ENCODE results near the gene SYT12.
A peak's percentile ranks its signal among the peaks of the same experiment; 100 is the strongest.
"Not testable (repeated sequence)": the region's sequence is repeated elsewhere in the genome, so short reads cannot be mapped to it uniquely, and the experiment has no call there.

SYT12 gene

GRCh38 chr11:66996609-66997273 lies 26.2 kb upstream of the SYT12 start:
- no peak for DNase-seq (ENCODE audit: low read depth in 1 of 2, low spot score in 1 of 2)

DNA sequence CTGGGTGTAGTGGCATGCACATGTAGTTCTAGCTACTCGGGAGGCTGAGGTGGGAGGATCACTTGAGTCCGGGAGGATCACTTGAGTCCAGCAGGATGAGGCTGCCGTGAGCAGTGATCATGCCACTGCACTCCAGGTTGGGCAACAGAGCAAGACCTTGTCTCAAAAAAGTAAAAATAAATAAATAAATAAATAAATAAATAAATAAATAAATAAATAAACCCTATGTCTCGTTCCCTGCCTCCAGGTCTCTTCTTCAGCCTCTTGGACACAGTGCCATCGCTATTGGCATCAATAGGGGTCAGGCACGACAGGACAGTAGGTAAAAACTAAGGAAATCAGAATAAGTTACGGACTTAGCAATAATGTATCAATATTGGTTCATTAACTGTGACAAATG lies 23.4 kb upstream of the SYT12 start:
- DNase-seq (ENCODE audit: low read depth in 1 of 2, low spot score in 1 of 2), result no peak

DNA sequence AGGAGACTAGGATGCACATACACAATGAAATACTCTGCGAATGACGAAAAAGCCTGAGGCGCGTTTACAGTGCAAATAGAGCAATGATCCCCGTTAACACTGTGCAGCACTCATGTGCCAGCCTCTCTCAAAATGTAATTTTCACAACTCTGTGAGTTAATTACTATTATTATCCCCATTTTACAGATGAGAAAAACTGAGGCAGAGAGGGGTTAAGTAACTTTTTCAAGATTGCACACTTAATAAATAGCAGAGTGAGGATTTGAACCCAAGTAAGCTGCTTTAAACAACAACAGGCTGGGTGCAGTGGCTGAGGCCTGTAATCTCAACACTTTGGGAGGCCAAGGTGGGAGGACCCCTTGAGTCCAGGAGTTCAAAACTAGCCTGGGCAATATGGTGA lies 21.6 kb upstream of the SYT12 start:
- DNase-seq (ENCODE audit: low read depth in 1 of 2, low spot score in 1 of 2), result no peak

DNA sequence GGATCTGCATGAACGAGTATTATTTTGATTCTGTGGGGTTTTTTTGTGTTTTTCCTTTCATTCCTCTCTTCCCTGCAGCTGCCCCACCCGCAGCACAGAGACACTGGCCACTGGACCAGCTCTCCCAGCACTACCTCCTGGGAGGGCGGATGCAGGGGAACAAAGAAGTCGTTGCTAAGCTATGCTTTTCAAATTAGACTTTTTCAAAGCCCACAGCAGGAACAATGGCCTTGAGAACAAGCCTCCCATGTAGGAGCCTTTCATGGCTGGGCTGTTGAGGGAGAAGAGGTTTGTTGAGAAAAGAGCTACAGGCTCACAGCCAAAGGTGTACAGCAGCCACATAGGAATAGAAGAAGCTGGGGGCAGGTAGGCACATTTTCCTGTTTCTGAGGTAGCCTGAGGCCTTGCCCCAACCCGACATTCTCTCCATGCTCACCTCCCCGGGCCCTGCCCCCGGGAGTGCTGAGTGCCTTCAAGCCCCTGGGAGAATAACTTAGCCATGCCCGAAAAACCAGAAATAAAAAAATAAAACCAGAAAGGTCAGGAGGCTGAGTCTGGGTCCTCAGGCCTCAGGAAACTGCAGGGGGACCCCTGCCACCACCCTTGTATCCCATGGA lies 20.5 kb upstream of the SYT12 start:
- no peak for DNase-seq (ENCODE audit: low read depth in 1 of 2, low spot score in 1 of 2)

DNA sequence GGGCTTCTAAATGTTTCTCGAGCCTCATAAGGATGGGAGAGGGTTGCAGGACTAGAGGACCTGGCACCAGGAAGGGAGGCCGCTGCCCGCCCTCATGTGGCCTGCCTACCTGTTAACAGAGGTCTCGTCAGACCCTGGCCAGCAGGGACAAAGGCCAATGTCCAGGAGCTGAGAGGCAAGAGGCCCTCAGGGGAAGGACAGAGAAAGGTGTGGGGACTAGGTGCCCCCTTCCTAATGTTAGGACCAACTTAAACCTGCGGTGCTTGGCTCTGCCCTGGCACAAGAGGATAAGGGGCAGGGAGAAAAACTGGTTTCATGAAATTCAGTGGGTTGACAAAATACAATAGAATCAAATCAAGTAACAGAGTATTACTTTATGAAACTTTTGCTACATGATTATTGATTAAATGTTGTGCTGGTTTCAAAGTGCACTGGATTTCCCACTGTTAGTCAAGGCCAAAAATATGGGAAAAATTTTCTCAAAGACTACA lies 20.0 kb upstream of the SYT12 start:
- DNase-seq (ENCODE audit: low read depth in 1 of 2, low spot score in 1 of 2), result no peak

- DNase-seq (ENCODE audit: low read depth in 1 of 2, low spot score in 1 of 2), result not testable (repeated sequence)
Observed at GRCh38 chr11:67005200-67005599, 17.7 kb upstream of the SYT12 start.

DNA sequence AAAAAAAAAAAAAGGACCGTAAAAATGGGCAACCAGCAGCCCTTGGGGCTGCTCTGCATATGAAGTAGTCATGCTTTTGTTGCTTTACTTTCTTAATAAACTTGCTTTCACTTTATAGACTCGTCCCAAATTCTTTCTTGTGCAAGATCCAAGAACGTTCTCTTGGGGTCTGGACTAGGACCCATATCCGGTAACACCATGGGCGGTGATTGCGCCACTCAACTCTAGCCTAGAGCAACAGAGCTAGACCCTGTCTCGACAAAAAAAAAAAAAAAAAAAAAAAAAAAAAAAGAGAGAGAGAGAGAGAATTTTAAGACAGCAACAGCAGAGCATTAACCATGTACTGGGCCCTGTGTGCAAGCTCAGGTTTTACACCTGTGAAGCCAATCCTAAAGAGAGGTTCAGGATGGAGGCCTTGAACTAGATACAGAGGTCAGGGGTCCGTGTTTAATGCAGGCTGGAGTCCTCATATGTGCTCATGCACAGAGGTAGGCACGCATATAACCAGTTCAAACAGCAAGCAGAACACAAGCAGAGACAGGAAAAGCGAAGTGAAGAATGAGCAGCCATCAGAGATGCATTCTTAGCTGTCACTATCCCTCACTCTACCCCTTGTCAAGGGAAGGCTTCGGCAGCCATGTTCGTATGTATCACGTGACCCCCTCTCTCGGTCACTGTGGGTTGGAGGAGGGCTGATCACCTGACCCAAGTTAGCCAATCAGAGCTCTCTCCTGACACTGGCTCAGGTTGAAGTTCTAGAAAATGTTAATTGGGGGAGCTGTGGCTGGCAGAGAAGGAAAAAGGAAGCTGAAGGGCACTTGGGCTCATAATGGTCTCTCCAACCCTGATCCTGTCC lies 16.7 kb upstream of the SYT12 start:
- no peak for DNase-seq (ENCODE audit: low read depth in 1 of 2, low spot score in 1 of 2)

GRCh38 chr11:67007126-67007525 lies 15.8 kb upstream of the SYT12 start:
- DNase-seq (ENCODE audit: low read depth in 1 of 2, low spot score in 1 of 2), result no peak

DNA sequence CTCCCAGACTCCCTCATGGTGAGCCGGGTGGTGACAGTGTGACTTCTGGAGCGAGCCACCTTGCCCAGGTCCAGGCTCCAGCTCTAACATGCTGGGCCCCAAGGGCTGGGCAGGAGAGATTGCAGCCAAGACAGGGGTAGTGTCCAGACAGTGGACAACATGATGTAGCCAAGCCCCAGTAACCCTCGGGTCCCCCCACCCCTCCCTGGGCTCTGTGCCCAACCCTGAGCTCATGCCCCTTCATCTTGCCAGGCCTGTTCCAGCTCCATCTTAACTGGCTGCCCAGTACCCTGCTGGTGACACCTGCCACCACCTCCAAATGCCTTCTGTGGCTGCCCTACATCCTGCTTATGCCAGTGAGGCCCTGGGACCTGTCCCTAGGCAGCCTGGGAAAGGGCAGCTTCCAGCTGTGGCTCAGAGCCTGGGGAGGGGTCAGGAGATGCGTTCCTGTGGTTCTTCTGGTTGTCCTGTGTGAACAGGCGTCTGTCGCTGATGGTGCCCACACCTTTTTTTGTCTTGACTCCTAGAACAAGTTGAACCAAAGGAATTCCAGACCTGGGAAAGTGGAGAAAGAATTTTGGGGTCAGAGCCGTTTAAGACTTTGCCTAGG lies 12.5 kb upstream of the SYT12 start:
- no peak for DNase-seq (ENCODE audit: low read depth in 1 of 2, low spot score in 1 of 2)

DNA sequence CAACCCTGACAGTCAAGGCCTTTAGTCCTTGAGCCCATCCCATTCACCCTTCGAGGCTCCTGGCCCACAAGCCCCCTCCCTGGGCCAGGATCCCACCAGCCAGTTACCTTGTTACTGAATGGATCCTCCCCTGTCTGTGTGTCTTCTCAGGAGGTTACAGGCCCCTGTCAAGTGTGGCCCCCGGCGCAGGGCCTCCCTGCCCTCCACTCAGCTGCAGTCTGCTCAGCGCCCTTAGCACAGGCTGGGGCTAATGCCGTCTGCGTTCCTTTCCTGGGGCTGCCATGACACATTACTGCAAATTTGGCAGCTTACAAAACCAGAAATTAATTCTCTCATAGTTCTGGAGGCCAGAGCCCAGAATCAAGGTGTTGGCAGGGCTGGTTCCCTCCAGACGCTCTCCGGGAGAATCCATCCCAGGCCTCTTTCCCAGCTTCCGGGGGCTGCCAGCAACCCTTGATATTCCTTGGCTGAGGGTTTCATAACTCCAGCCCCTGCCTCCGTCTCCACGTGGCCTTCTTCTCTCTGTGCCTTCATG lies 9.4 kb upstream of the SYT12 start:
- DNase-seq (ENCODE audit: low read depth in 1 of 2, low spot score in 1 of 2), result no peak

- no peak for DNase-seq (ENCODE audit: low read depth in 1 of 2, low spot score in 1 of 2)
Observed at GRCh38 chr11:67014343-67014742, 8.6 kb upstream of the SYT12 start.

DNA sequence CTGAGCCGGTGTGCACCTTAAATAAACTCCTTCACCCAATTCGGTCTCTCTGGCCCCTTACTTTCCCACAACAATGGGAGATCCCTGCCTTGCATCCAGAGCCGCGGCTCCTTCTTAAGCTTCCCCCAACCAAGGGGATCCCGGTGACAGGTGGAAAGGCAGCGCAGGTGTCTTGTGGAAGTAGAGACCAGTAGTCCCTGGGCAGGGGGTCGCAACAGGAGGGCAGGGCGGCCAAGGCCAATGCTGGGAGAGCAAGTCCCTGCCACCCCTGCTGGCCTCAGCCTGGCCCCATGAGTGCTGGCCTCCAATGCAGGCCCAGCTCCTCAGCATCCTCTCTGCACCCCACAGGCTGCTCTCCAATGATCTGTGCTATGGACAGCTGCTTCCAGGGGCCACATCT lies 7.9 kb upstream of the SYT12 start:
- no peak for DNase-seq (ENCODE audit: low read depth in 1 of 2, low spot score in 1 of 2)

DNA sequence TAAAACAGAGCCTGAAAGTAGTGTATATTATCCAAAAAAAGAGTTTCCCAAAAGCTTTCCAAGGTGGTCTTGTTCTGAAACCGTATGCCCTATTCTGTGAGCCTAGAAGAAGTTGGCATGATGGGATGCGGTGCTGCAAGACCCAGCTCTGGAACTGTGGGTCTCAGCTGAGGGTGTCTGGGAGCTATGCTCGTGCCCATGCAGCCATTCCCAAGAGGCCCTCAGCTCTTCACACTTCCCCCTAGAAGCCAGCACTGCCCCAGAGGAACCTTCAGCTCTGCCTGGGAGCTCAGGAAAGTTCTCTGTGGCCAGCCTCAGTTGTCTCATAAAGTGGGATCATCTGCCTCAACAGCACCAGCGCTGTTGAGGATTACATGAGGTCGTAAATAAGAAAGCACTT lies 6.4 kb upstream of the SYT12 start:
- DNase-seq (ENCODE audit: low read depth in 1 of 2, low spot score in 1 of 2), result no peak

DNA sequence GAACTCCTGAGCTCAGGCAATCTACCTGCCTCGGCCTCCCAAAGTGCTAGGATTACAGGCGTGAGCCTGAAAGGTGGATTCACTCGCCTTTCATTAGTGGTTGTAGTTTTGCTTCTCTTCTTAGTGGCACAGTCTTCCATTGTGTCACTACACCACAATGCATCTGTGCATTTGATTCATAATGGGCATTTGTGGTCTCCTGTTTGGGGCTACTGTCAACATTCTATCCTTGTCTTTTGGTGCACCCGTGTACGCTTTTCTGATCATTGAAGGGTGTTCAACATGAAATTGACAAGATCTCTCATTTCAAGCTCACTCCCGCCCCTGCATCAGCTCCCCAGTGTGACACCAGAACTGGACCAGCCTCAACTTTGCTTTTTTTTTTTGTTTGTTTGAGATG lies 2.0 kb upstream of the SYT12 start:
- DNase-seq (ENCODE audit: low read depth in 1 of 2, low spot score in 1 of 2), result no peak

DNA sequence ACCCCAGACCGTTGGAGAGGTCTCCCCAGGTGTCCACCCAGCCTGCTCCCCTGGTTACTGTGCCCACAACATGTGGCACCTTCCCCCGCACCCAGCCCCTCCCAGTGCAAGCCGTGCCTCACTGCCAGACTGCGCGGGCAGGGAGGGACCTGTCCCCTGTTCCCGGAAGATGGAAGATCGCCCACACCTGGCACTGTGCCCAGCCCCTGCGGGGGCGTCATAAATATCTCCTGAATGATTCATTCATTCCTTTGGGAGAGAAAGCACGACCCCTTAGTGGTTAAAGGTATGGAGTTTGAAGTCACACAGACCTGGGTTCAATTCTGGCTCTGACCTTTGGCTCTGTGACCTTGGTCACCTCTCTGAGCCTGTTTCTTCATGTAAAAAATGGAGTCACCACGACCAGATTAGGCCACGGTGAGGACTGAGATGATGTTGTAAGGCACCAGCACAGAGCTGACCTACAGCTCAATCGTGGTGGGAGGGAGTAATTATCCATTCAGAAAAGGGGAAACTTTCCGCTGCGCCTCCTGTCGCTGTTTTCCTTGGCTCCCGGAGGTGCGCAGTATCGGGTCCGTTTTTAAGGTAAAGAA lies 497 bp upstream of the SYT12 start:
- DNase-seq (ENCODE audit: low read depth in 1 of 2, low spot score in 1 of 2), result no peak

DNA sequence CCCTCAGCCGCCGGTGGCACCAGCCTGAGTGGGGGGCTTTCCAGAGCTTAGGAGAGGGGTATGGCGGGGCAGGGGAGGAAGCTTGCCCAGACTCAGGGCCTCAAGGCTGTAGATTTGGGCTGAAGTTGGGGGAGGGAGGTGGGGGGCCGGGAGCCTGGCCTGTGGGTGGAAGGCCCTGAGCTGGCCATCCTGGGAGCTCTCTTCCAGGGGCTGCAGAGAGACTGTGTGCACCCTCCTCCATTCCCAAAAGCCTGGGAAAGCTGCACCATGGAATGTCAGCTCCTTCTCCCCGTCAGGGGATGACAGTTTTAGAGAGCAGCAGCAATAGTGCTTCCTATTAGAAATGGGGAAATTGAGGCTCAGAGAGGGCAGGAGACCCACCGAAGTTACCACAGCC lies 1.0 kb downstream of the SYT12 start:
- DNase-seq (ENCODE audit: low read depth in 1 of 2, low spot score in 1 of 2), result no peak

GRCh38 chr11:67024410-67024809 lies 1.5 kb downstream of the SYT12 start:
- peak in 1 of 2 donors; percentile 11 for DNase-seq (ENCODE audit: low read depth in 1 of 2, low spot score in 1 of 2)

DNA sequence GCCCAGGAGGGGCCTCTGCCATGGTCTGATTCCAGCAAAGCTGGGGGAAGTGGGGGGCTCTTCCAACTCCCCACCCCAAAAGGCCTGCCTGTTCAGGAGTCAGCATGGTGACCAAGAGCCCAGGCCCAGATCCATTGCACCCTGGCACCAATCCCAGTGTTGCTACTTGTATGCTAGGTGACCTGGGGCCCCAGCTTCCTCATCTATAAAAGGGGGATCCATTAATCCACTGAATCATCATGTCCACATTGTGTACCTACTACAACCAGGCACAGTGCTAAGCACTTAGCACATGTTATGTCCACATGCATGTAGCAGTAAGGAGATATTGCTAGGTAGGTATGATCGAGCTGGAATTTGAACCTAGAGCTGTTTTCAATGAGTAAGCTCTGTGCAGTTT lies 2.0 kb downstream of the SYT12 start:
- DNase-seq (ENCODE audit: low read depth in 1 of 2, low spot score in 1 of 2), result no peak

GRCh38 chr11:67025750-67026149 lies 2.8 kb downstream of the SYT12 start:
- no peak for DNase-seq (ENCODE audit: low read depth in 1 of 2, low spot score in 1 of 2)

GRCh38 chr11:67026941-67027340 lies 4.0 kb downstream of the SYT12 start:
- no peak for DNase-seq (ENCODE audit: low read depth in 1 of 2, low spot score in 1 of 2)

- no peak for DNase-seq (ENCODE audit: low read depth in 1 of 2, low spot score in 1 of 2)
Observed at GRCh38 chr11:67027483-67027930, 4.6 kb downstream of the SYT12 start.
